HG03196 (cell line): ENCODE results near the gene LEFTY1.
"Not testable (repeated sequence)": the region's sequence is repeated elsewhere in the genome, so short reads cannot be mapped to it uniquely, and the experiment has no call there.

ENCODE experiments used
- ATAC-seq: cut with Tn5 transposase; IDR thresholded peaks from one replicate; pipeline ENCODE4 v1.9.1; 2021; ENCODE audit not compliant: unreplicated experiment

LEFTY1 gene

DNA sequence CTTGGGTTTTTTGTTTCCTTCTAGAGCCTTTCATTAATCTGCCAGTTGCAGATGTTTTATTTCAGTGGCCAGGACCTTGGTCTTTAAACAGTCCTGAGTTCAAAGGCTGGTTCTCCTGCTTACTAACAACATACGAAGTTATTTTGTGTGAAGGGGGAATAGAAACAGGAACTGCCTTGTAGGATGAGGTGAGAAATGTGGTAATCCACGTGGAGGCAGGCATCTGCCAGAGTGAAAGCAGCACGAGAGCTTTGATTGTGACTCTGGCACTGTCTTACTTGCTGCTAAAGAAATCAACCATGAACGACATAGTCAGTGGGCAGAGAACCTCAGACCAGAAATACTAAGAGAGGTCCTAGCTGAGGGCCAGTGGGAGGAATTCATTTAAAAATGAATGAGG lies 37.1 kb downstream of the LEFTY1 start:
- ATAC-seq: peak; percentile 43

DNA sequence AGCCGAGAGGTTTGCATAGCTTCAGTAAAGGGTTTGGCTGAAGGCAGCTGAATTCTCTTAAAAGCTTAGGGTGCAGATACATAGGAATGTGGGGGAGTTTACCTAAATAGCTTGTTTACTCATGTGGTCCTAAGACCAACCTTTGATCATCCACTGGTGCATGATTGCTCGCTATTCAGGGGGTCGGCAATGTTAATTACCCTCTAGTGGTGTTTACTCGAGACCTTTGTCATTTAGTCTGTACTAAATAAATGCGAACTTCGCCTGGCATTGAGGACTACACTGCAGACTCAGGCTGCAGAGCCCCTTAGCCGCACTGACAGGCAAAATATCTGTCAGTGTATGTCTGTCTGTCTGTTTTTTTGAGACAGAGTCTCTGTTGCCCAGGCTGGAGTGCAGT lies 38.6 kb downstream of the LEFTY1 start:
- ATAC-seq: no peak

DNA sequence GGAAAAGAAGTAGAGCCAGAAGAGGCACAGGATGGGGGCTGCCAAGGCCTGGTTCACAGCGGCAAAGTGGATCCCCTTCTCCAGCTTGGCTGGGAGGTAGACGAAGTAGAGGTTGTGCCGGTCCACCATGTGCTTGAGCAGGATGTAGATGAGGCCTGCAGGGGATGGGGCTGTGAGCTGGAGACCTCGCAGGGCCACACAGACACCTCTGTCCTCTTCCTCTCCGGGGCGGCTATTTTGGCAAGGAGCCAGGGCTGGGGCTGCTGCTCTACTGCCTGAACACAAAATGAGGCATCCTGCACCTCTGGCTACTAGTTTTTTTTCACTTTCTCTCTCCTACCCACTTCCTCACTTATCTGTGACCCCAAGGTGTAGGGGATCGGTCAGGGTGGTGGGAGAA lies 39.0 kb downstream of the LEFTY1 start:
- no peak for ATAC-seq

DNA sequence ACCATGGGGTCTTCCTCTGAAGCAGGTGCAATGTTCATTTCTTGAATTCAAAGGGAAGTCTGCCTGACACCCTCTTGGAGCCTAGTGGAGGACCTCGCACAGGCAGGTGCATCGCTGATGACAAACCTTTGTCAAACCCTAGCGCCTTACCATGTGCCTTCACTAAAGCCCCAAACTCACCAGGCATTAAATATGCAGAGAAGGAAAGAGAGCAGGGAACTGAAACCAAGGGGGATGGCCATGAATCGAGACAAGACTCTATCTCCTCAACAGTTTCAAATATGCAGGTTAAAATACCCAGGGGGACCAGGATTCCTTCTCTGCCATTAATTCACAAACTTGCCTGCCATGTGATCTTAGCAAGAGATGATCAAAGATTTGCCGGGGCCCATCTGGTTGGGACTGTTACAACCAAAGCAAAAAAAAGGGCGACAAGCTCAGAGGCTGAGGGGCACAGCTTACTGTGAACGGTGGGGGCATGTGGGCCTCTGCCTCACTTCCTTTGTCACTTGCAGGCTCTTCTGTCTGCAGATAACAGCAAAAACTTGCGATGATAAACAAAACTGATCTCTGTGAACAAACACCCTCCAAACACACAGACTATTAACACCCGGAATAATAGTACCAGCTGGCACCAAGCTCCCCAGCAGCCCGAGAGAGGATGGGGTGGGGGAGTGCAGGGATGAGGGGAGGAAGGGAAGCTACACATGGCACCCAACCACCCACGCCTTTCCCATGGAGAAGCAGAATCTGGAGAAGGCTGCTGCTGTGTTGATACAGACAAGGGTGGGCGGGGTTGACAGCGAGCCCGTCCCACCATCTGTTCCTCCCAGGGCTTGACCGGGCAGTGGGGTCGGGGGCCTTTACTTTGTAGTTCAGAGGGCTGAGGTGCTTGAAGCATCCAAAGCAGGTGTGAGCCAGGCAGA lies 40.7 kb downstream of the LEFTY1 start:
- peak; percentile 51 for ATAC-seq

DNA sequence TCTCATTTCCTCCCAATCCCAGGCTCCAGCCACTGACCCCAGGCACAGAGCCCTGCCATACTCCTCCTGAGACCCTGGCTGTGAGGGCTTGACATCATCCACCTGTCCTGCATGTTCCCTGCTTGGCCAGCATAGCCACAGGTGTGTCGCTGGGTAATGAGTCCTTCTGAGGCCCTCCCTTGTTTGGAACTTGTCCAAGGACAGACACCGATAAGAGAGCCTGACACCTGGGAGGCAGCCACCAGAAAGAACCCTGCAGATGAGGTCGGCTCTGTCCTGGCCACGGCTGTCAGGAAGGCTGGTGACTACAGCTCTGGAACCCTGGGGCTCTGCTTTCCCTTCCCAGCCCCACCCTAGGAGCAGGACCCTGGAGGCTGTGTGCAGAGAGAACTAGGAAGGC lies 41.3 kb downstream of the LEFTY1 start:
- peak; percentile 3 for ATAC-seq

DNA sequence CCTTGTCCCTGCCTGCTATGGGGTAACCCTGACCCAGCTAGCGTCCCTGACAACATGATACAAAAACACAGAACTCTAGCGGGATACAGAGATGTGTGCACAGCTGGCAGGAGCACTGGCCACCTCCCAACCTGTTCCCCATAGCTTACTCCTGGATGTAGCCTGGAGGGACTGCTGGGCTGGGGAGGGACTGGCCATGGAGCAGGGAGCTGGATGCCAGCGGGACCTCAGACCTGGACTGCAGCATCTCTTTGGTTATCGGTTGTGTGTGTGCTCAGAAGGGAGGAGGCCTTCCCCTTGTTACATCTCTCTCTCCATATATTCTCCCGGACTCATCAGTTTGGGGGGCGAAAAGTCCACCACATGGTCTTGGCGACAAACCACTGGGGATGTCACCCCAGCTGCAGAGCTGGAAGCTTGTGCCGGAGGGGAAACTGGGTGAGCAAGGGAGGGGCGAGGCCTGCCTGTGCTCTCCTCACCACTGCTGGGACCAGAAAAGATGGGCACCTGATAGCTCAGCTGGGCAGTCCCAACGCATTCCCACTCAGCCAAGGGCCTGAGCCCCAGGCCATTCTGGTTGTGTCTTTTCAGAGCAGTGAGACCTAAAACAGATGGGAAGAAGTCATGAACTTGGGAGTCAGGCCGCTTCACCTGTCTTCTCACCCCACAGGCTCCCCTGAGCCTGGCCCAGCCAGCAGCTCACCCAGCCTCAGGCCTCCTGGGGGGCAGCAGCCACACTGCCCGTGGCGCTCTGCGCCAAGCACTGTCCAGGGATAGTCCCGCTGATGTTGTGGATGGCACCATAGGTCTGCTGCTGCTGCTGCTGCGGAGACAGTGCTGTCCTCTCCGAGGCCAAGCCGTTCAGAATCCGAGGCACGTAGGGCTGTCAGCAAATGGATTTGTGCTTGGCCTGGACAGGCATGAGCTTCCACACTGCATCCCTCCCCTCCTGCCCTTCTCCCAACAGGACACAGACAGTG lies 42.3 kb downstream of the LEFTY1 start:
- no peak for ATAC-seq

DNA sequence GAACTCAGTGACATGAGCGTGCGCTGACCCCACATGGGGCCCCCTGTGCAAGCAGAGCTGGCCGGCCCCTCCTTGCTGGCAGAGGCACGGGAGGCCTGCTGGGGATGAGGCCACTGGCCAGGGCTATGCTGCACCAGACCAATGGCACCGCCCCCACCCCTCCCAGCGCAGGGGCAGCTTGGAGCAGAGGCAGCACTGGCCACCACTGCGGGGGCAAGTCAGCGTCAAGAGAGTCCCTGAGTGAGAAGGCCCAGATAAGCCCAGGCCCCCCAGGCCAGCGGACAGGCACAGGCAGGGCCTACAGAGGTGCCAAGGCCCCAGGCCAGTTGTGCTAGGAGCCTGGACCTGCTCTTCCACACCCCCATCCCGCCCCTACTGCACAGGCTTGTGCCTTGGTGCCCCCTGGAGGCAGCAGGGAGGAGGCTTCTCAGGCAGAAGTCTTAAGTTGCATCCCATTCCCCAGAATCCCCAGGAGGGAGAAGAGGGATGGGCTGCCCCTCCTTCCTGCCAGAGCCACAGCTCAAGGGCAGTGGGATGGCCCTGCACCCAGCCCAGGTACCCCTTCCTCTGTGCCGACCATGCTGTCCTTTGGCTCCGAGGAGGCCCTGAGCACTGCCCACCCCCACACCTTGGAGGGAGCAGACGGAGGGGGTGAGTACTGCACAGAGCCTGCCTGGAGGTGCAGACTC lies 43.2 kb downstream of the LEFTY1 start:
- no peak for ATAC-seq

DNA sequence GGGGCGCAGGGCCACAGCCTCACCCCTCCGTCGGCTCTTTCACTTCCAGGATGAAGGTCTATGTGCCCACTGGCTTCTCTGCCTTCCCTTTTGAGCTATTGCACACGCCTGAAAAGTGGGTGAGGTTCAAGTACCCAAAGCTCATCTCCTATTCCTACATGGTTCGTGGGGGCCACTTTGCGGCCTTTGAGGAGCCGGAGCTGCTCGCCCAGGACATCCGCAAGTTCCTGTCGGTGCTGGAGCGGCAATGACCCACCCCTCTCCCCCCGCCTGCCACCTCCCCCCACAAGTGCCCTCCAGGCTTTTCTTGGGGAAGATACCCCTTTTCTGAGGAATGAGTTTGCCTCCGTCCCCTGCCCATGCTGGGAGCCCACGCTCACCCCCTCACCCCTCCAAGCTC lies 43.8 kb downstream of the LEFTY1 start:
- ATAC-seq: no peak

DNA sequence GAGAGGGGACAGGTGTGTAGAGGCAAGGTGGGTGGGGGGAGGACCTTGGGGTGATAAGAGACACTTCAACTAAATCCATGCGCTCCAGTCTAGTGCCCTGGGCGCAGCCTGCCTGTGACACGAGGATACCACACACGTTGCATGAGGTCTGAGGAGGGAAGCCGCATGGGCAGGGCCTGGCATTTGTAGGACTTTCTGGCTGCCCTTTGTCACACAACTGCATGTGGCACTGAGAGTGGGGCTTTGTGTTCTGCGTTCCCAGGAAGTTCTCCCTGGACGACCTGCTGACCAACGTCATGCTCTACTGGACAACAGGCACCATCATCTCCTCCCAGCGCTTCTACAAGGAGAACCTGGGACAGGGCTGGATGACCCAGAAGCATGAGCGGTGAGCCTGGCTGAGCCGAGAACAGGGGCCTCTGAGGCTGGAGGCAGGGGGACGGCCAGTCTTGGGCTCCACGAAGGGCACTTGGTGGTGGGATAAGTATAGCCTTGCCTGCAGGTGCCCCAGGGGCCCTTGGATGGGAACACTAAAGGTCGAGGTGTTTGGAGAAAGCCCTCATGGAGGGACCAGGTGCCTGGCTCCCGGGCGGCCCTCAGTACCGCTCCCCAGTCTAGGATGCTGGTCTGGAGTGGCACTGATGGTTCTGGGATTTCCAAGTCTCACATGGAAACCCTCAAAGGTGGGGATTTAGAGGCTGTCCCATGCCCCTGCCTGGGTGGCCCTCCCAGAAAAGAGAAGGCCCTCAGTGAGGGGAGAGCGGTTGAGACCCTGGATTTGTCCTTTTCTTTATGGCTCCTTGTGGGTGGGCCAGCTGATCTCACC lies 44.5 kb downstream of the LEFTY1 start:
- no peak for ATAC-seq

DNA sequence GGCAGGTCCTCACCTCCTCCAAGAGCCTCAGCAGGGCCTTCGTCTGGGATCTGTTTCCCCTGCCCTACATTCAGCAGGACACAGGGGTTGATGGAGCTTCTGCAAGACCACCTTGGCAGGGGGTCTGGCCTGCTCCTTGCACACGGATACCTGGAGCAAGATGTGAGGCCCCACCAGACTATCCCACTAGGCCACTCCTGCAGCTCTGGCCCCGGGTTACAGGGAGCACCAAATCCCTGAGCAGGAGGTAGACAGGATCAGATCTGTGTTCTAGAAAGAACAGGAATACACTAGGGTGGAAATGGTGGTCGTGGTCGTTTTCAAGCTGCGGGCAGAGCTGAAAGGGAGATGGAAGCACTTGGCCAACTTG lies 45.5 kb downstream of the LEFTY1 start:
- no peak for ATAC-seq

DNA sequence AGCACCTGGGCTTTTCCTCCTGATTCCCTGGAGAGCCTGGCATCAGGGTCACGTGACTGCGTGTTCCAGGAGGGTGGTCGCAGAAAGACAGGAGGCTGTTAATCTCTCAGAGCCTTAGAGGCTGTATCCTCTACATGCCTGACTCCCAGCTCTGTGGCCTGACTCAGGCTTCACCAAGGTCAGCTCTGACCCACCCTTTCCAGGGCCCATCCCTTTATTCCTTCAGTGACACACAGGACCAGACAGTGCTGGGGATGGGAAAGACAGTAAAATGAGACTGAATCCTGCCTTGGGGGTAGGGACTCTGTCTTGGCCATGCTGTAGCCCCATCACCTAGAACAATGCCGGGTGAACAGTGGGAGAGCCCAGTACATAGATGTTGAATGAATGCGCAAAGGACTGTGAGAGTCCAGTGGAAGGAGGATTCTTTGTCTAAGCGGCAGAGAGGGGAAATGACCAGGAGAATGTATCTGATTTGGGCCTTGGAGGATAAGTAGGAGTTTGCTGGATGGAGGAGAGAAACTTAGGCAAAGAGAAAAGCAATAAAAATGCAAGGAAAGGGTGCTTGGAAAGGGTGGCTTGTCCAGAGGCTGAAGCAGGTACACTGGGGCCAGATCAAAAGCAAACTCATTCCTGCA lies 46.0 kb downstream of the LEFTY1 start:
- no peak for ATAC-seq

DNA sequence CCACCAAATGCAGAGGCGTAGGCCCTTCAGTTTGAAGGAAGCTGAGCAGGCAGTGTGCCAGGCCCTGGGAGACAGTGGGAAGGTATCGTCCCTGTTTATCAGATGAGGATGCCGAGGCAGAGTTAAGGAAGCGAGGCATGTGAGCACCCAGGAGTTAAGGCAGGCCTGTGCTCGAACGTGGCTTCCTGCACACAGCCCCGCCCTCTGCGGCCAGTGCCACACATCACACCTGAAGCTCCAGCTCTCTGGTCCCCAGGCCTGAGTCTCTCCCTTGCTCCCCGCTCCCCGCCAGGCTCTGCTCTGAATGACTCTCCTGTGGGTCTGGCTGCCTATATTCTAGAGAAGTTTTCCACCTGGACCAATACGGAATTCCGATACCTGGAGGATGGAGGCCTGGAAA lies 46.9 kb downstream of the LEFTY1 start:
- ATAC-seq: no peak

DNA sequence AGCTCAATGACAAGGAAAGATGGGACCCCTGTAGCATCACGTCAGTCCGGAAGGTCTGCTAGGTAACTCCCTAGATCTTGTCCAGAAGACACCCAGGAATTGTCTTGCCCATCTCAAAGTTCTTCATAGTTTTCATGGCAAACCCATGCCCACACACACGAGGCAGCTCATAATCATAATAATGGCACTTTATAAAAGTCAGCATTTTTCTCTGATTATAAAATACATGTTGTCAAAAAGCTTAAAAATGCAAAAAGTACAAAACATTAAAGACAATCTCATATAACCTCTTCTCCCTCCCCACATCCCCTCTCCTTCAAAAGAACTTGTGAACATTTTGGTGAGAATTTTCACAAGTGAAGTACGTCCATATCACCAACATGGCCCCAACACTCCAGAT lies 48.2 kb downstream of the LEFTY1 start:
- ATAC-seq: no peak

DNA sequence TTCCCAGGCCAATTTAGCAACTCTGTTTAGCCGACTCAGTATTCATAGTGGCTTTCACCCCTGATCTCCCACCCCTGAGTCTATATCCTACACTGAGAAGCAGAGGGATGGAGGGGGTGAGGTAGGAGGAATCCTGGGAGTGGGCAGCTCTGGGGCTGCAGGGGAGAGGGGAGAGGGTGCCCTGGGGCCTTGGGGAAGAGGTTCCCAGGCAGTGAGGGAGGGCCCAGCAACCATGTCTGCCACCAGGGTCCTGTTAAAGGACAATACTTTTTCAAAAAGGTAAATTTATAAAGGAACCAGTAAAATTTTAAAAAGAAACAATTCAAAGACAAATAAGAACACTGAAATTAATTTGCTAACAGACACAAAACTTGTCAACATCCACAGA lies 48.7 kb downstream of the LEFTY1 start:
- no peak for ATAC-seq

DNA sequence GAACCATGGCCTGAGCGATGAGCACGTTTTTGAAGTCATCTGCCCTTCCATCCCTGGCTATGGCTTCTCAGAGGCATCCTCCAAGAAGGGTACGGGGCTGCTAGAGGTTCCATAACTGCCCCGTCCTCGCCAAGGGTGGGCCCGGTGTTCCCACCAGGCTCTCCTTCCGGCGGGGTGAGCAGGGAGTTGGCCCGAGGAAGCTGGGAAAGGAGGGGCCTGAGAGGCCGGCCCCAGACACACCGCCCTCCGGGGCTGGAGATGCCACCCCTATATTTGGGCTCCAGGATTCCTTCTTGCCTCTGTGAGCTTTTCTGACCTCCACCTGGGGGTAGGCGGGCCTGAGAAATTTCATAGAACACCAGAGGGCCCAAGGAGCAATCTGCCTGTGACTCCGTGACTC lies 50.2 kb downstream of the LEFTY1 start:
- no peak for ATAC-seq

DNA sequence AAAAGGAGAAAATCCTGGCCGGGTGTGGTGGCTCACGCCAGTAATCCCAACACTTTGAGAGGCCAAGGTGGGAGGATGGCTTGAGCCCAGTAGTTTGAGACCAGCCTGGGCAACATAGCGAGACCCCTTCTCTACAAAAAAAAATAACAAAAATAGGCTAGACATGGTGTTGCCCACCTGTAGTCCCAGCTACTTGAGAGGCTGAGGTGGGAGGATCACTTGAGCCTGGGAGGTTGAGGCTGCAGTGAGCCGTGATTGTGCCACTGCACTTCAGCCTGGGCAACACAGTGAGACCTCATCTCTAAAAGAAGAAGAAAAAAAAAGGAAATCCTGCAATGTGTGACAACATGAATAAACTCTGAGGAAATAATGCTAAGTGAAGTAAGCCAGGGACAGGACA lies 52.6 kb downstream of the LEFTY1 start:
- not testable (repeated sequence) for ATAC-seq
